HepG2 (cell line): ENCODE results near the gene IPO8. TPM values are rescaled to one million over a fixed set of nuclear protein-coding genes. Genes with fewer than 3 reads are reported as not detected.

Experiments used
- KDM2A ChIP-seq: sonication (generic); formaldehyde crosslinking; IDR thresholded peaks from 2 replicates; pipeline ENCODE4 v1.4.0; 2020; ENCODE audit warnings: low read depth, missing genetic modification reagents, borderline replicate concordance
- MLX ChIP-seq: IDR thresholded peaks from 2 replicates; pipeline ENCODE4 v1.6.1; 2016
- PCBP2 ChIP-seq: fragments of 200-400 bp; formaldehyde crosslinking; optimal IDR thresholded peaks from 2 replicates; pipeline ENCODE3; 2018; ENCODE audit warnings: low read length, low read depth; ENCODE audit not compliant: poor library complexity, severe bottlenecking
- PPARG ChIP-seq: conservative IDR thresholded peaks from 2 replicates; pipeline ENCODE4 v1.6.1; 2016; ENCODE audit warnings: missing biosample characterization, missing genetic modification reagents
- RNF219 ChIP-seq: sonication (generic); formaldehyde crosslinking; IDR thresholded peaks from 2 replicates; pipeline ENCODE4 v1.5.0; 2020; ENCODE audit warnings: mild to moderate bottlenecking, missing genetic modification reagents
- TERF1 ChIP-seq: sonication (generic); formaldehyde crosslinking; IDR thresholded peaks from 2 replicates; pipeline ENCODE4 v1.8.0; 2022; ENCODE audit warnings: mild to moderate bottlenecking, missing genetic modification reagents, moderate library complexity
- ZHX2 ChIP-seq, 2 experiments: sonication (generic) in 1 of 2; formaldehyde crosslinking in 1 of 2; IDR thresholded peaks; 2 replicates each; pipeline versions ENCODE4 v1.6.1 to v1.9.0; 2014 to 2022; ENCODE audit warnings: antibody characterized with exemption in 1 of 2, borderline replicate concordance in 1 of 2, inconsistent platforms in 1 of 2, low read depth in 1 of 2, missing genetic modification reagents in 1 of 2
- ZNF207 ChIP-seq: fragments of 450-650 bp; IDR thresholded peaks from 2 replicates; pipeline ENCODE4 v1.6.1; 2016; ENCODE audit warnings: antibody characterized with exemption, borderline replicate concordance
- ZNF407 ChIP-seq: sonication (generic); formaldehyde crosslinking; IDR thresholded peaks from one replicate; pipeline ENCODE4 v1.5.1; 2020; ENCODE audit warnings: mild to moderate bottlenecking, missing genetic modification reagents; ENCODE audit errors: not compliant biosample characterization
- ZNF766 ChIP-seq: sonication (generic); formaldehyde crosslinking; IDR thresholded peaks from 2 replicates; pipeline ENCODE4 v1.5.0; 2020; ENCODE audit warnings: missing genetic modification reagents, borderline replicate concordance
- polyA plus RNA-seq, 8 experiments: library from polyadenylated mRNA; depleted of rRNA in 3 of 8; stranded (reverse) in 7 of 8; unstranded in 1 of 8; fragments of >200 nt; fragmentation: Illumina TruSeq in 4 of 8; extraction: Trizol in 4 of 8; gene quantifications; 2 replicates each; pipeline versions ENCODE4 v1.2.1 to v1.2.3, GENCODE V29; 2011 to 2016; ENCODE audit warnings: low read depth in 4 of 8, missing spikeins in 1 of 8, mixed read lengths in 1 of 8; ENCODE audit not compliant: insufficient read depth in 1 of 8
- total RNA-seq, 5 experiments: library from RNA; depleted of rRNA; stranded (reverse); fragments of >200 nt; fragmentation: Illumina TruSeq; extraction: Trizol; gene quantifications; 2 replicates each; pipeline ENCODE4 v1.2.3, GENCODE V29; 2016; ENCODE audit warnings: low read depth in 1 of 5

The IPO8 gene
- total and polyA plus RNA-seq, 2 of the 13 experiments (the other 11 are each of a cell fraction or from before 2014, with no cell fraction given): 6.3 to 21.8 TPM

GRCh38 chr12:30599608-30600007 is 96.1 kb downstream of the IPO8 start (continued):
- no peak for TF ChIP-seq ZNF407 (CRISPR knock-in tag)
- no peak for TF ChIP-seq KDM2A (CRISPR knock-in tag)
- no peak for TF ChIP-seq TERF1
- TF ChIP-seq PCBP2: no peak
- no peak for TF ChIP-seq ZNF766 (CRISPR knock-in tag)
- no peak for TF ChIP-seq ZHX2 (IDR thresholded peaks at IDR 0.05; ENCODE audit: low read depth)
- no peak for TF ChIP-seq ZHX2 (CRISPR knock-in tag; IDR thresholded peaks at IDR 0.05; ENCODE audit: borderline replicate concordance)
- TF ChIP-seq RNF219 (CRISPR knock-in tag): 0 out of 2 replicates have a peak, but pooled peaks have one; percentile 40
- TF ChIP-seq ZNF207: no peak
- peak; percentile 68 for TF ChIP-seq PPARG (CRISPR knock-in tag)
- peak; percentile 78; the same call in 1 of the 2 replicates for TF ChIP-seq MLX
